DMS79 (cell line): Measurements from ENCODE around the gene TRAF3IP1.
A peak's percentile ranks its signal among the peaks of the same experiment; 100 is the strongest.
"Not testable (repeated sequence)": the region's sequence is repeated elsewhere in the genome, so short reads cannot be mapped to it uniquely, and the experiment has no call there.

ENCODE experiments used
- DNase-seq: peaks from one replicate; lab custom pipeline; 2025; lab: John Stamatoyannopoulos, UW

The TRAF3IP1 gene

DNA sequence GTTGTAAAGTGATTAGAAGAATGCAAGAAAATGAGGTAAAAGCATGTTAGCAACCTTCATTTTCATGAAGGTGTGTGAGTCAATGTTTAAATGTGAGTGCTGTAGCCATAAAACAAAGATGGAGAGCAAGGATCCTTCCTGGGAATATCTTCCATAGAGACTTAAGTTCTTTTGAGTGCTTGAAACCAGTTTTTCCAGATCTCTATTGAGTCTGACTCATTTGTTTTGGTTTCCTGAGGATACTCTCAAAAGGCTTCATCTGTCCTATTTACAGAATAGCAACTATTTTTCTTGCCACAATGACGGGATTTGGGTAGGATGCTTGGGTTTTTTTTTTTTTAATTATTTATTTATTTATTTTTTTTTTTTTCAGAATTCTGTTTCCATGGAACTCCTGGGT lies 60.5 kb downstream of the TRAF3IP1 start:
- DNase-seq: peak; percentile 48

GRCh38 chr2:238381341-238382115 lies 61.2 kb downstream of the TRAF3IP1 start:
- DNase-seq: no peak

GRCh38 chr2:238382381-238382781 lies 62.1 kb downstream of the TRAF3IP1 start:
- DNase-seq: no peak

DNA sequence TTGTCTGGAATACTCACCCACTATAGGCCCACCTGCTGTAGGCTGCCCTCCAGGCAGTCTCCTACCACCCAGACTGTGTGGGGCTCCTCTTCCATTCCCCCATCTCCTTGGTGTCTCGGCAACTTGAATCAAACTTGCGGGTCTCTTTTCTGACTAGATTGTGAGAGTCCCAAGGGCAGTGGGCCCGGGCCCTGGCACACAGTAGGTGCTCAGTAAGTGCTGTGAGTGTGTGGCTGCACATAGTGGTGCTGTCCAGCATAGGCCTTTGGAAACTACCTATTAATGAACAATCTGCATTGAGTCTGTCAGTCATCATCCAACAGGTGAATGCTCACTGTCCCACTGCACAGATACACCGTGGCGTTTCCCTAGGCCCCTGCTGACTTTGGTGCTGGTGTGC lies 62.8 kb downstream of the TRAF3IP1 start:
- DNase-seq: no peak

- no peak for DNase-seq
Observed at GRCh38 chr2:238383743-238384380, 63.5 kb downstream of the TRAF3IP1 start.

DNA sequence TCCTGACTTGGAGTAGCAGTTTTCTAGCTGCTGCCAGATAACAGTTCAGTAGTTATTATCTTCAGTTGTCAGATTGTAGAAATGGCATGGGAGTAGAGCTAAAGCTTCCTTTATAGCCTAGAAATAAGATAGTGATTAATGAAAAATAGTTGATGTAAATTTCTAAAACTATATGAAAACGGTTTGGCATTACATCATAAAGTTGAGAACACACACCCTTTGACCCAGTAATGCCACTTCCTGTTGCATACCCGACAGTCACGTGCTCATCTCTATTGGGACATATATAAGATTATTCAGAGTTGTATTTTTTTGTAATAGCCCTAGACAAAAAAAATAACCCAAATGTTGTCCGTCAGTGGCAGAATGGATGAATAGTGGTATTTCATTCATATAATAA lies 67.0 kb downstream of the TRAF3IP1 start:
- DNase-seq: no peak

DNA sequence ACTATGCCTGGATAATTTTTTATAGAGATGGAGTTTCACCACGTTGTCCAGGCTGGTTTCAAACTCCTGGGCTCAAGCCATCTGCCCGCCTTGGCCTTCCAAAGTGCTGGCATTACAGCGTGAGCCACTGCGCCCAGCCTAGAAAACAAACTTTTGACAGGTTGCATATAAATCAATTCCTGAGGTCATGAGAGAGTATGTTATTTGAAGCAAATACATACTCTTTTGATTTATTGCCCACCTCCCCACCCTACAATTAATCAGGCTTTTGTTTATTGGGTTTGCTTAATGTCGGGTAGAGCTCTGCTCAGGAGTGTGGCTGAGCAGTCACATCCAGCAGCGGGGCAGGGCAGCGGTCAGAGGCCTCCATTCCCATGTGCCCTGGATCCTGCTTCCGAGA lies 68.5 kb downstream of the TRAF3IP1 start:
- no peak for DNase-seq

- peak; percentile 96 for DNase-seq
Observed at GRCh38 chr2:238389988-238390589, 69.8 kb downstream of the TRAF3IP1 start.

DNA sequence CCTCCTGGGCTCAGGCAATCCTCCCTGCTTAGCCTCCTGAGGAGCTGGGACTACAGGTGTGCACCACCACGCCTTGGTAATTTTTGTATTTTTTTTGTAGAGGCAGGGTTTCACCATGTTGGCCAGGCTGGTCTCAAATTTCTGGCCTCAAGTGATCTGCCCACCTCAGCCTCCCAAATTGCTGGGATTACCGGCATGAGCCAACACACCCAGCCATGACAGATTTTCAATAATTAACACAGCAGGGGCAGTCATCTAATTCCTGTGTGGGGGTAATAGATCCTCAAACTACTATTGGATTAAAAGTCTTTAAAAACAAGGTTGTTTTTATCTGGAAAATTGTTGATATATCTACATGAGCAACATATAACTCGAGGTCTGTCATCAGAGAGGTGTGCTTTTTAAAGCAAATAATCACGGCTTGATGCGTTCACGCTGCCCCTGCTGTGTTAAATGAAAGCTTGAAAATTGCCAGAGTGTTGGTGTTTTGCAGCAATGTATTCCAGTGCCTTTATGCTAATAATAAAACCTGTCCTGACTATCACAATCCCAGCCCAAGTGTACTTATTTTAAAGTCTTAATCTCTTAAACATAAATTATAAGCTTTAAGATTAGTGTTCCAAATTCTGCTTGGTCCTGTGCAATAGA lies 70.8 kb downstream of the TRAF3IP1 start:
- no peak for DNase-seq

DNA sequence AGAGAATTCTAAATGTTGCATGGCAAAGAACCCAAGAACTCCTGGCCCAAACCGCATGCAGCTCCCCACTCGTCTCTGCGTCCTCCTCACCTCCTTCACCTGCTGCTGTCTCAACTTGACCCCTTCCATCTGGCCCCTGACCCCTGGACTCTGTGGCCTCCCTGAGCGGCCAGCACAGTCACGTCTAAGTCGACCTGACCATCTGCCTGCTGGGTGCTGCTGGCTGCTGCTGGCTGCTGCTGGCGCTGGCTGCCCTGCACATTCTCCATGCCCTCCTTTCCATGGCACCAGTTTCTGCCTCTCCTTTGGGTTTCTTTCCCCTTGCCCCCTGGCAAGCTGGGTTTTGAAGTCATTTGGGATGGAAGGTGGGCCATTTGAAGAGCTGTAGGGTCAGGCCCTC lies 76.3 kb downstream of the TRAF3IP1 start:
- no peak for DNase-seq

GRCh38 chr2:238397356-238397755 lies 77.0 kb downstream of the TRAF3IP1 start:
- DNase-seq: no peak

DNA sequence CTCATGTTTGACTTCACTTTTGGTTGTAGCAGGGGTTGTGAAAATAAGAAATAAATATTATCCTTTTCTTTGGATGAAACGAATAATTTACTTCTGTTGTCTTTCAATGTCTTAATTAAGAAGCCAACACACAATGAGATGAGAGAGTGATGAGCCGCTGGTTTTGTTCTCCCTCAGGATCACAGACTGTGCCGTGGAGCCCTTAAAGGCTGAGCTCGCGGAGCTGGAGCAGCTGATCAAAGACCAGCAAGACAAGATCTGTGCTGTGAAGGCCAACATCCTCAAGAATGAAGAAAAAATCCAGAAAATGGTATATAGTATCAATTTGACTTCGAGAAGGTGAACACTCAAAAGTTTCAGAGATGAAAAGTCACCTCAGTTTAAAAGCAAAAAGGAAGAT lies 78.3 kb downstream of the TRAF3IP1 start:
- DNase-seq: no peak

DNA sequence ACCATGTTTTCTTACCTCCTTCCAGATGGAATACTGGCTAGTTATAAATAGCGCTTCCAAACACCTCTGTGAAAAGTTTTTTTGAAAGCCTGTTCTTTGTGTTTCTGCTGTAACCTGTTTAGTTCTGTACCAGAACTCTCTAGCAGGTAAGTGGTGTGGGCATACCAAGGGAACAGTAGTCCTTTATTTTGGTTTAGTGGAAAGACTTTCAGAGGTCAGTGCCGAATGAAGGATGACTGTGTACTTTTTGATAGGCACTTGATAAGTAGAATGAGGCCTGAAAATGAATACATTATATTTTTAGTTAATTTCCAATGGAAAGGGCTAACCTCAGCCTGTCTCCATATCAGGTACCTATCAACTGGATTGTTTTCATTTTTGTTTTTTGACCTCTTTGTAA lies 78.8 kb downstream of the TRAF3IP1 start:
- no peak for DNase-seq

- no peak for DNase-seq
Observed at GRCh38 chr2:238401551-238401950, 81.2 kb downstream of the TRAF3IP1 start.

GRCh38 chr2:238403632-238404405 lies 83.5 kb downstream of the TRAF3IP1 start:
- no peak for DNase-seq

DNA sequence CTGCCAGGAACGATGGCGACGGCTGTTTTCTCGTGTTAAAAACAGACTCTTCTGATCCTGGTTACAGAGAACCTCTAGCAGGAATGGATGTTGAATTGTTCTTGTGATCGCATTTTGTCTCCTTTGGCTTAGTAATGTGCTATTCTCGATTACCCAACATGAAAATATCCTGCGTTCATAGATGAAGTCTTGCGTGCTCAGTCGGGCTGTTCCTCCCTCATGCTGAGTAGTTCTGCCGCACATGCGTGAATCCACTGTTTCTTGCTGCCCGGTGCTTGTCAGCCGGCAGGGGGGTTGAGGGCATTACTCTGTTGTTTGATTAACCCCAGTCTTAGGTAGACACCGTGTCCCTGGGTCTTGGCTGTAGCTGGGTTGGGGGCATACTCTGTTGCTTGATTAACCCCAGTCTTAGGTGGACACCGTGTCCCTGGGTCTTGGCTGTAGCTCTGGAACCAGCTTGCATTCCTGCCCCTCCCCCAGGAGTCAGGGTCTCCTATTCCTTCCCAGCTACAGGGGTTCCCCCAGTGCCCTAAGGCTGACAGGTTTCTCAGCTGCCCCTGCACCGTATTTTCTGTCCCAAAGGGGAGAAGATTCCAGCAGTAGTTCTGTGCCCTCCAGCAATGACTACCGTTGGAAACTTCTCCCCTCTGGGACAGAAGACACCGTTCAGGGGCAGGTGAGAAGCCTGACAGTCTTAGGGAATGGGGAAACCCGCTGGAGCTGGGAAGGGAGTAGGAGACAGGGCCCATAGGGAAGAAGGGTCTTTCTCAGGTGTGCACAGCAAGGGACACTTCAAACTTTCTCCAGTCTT lies 84.3 kb downstream of the TRAF3IP1 start:
- DNase-seq: no peak

DNA sequence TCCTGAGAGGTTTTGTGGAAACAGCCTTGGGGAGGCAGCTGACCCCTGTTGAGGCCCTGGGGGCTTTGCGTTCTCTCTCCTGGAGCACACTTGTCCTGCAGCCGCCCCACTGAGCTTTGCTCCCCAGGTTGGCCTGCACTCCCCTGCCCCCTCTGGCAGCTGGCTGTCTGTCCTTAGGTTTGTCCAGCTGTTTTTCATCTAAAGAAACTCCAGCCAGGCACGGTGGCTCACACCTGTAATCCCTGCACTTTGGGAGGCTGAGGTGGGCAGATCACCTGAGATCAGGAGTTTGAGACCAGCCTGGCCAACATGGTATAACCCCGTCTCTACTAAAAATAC lies 84.9 kb downstream of the TRAF3IP1 start:
- DNase-seq: not testable (repeated sequence)

GRCh38 chr2:238406221-238406997 lies 86.1 kb downstream of the TRAF3IP1 start:
- DNase-seq: peak; percentile 58

- no peak for DNase-seq
Observed at GRCh38 chr2:238406998-238407285, 86.6 kb downstream of the TRAF3IP1 start.

DNA sequence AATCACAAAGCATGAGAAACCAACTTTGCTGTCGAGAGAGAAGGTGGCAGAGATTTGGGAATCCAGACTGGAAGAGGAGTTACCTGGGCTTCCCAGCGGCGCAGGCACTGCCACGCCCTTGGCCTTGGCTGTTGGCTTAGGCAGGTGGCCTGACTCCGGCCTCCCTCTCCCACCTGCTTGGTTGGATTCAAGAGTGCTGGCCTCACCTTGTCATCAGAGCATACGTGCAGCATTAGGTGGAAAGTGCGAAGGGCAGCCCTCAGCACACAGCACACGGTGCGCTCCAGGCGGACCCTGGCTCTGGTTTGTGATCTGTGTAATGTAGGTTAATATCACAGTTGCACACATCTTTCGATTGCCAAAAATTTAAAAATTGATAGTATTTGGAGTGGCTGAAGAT lies 87.2 kb downstream of the TRAF3IP1 start:
- no peak for DNase-seq
